Epidermal melanocyte (primary cell): ENCODE measurements around the gene HYAL1.

ENCODE experiments used
- DNase-seq: peaks from one replicate; pipeline ENCODE4 v3.0.0; 2011; ENCODE audit warnings: low spot score; ENCODE audit not compliant: insufficient read length

HYAL1 gene

DNA sequence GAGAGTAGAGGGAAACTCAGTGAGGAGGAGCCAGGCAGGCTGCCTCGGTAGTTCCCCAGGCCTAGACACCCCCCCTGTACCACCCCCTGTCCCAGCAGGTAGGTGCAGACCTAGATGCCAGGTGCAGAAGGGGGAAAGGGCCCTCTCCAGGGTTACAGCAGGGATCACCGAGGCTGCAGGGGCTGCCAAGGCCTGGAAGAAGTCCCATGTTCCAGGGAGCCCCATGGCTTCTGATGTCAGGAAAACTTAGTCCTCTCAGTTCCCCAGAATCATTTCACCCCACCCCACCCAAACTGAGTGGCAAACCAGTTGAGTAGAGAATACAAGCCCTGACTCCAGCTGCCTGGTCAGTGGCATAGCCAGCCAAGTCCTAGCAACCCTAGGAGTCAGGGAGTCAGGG lies 41.9 kb downstream of the HYAL1 start:
- DNase-seq, result no peak

GRCh38 chr3:50260942-50261441 lies 42.4 kb downstream of the HYAL1 start:
- DNase-seq, result no peak

- peak; percentile 98 for DNase-seq
Observed at GRCh38 chr3:50260027-50260941, 43.1 kb downstream of the HYAL1 start.

GRCh38 chr3:50259432-50260026 lies 43.8 kb downstream of the HYAL1 start:
- DNase-seq, result no peak

- DNase-seq, result no peak
Observed at GRCh38 chr3:50258979-50259378, 44.4 kb downstream of the HYAL1 start.

DNA sequence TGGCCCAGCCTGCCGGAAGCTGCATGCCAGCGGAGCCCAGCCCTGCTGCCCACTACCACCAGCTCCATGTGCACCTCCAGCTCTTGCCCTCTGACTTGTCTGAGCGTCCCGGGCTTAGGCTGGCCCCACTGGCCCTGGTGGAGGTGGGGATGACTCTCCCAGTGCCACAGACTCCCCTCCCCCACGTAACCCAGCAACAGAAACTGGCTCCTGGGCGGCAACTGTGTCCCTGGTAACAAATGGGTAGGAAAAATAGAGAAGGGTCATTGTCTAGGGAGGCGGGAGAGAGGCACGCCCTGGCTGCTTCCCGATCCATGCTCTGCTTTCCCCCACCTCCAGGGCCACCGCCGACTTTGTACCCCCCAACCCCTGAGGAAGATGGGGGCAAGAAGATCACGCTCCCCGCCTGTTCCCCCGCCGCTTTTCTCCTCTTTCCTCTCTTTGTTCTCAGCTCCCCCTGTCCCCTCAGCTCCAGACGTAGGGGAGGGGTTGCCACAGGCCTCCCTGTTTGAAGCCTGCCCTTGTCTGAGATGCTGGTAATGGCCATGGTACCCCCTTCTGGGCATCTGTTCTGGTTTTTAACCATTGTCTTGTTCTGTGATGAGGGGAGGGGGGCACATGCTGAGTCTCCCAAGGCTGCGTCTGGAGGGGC lies 45.2 kb downstream of the HYAL1 start:
- DNase-seq, result no peak

- no peak for DNase-seq
Observed at GRCh38 chr3:50256978-50257890, 46.1 kb downstream of the HYAL1 start.

DNA sequence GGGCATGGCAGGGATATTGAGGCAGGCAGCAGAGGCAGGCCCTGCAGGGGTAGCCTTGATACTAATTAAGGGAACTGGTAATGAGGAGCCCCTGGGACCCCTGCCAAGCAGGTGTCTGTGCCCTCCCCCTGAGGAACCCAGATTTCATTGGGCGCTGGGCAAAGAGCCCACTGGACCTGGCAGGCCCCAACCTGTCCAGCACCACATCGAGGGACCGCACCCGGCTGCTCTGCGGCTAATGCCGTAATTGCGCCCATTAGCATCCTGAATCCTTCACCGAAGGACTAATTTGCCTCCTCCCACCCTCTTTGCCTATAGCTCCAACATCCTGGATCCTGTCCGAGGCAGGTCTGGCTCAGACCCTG lies 48.1 kb downstream of the HYAL1 start:
- no peak for DNase-seq

- DNase-seq, result no peak
Observed at GRCh38 chr3:50254577-50255250, 48.7 kb downstream of the HYAL1 start.

- DNase-seq, result no peak
Observed at GRCh38 chr3:50251220-50251619, 52.2 kb downstream of the HYAL1 start.

DNA sequence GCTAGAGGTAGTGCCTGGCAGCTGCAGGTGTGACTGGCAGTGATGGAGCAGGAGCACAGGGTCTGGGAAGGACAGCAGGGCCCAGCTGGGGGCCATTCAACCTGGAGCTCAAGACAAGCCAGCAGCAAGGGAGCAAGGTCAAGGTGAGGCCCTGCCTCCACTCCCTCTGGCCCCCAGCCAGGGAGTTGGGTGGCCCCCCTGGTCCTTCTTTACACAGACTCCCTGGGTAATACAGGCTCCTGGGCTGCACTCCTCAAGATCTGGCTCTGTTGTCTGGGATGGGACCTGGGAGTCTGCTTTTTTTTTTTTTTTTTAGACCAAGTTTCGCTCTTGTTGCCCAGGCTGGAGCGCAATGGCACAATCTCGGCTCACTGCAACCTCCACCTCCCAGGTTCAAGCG lies 52.9 kb downstream of the HYAL1 start:
- DNase-seq, result no peak
